GM19328 (cell line): Measurements from ENCODE around the gene C4B.

Experiments used
- ATAC-seq: cut with Tn5 transposase; IDR thresholded peaks from one replicate; pipeline ENCODE4 v1.9.1; 2021; ENCODE audit warnings: mild to moderate bottlenecking, moderate library complexity; ENCODE audit not compliant: unreplicated experiment

The C4B gene

DNA sequence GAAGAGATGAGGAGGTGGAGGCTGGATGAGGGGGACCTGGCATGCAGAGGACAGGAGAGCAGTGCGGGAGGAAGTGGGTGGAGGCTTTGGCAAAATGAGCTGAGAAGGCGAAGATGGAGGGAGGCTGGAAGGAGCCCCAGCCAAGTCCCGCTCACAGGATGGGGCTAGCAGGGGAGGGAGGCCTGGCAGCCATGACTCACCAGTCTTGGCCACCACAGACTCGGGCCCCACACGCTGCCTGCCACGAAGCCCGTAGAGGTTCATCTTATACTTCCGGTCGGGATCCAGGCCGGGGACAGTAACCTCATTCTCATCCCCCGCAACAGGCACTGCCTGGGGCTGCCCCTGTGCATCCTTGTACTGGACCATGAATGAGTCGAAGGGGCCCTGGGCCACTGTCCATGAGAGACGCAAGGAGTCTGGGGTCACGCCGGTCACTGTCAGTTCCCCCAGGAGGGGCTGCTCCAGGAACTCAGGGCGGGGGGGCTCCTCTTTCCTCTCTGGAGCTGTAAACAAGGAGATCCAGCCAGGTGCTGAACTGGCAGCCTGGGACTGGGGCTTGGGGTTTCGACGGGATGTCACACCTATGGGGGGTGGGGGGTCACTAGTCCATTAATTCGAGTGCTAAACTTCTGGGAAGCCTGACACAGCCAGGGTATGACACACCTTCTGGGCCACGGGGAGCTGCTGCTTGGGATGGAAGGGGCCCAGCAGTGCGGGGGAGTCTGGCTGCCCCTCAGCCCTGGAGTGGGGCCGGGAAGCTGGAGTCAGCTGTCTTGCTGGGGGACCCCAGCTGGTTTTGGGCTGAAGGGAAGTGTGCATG, 66.8 kb downstream of the C4B start:
- no peak for ATAC-seq

DNA sequence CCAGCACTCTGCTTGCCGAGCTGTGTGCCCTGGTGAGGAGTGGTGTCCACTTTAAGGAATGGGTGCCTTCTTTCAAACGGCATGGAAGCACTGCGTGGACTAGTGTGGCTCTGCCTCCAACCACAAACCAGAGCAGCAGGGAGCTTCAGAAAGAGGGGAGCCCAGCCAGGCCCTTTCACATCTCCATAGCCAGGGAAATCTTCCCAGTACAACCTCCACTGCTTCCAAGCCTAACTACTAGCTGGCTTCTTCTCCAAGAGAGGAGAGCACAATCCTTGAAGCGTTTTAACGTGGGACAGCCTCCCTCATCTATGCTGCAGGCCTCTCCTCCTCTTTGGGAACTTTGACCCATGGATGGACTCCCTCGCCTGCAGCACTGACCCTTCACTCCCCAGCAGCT, 67.9 kb downstream of the C4B start:
- ATAC-seq, result no peak

DNA sequence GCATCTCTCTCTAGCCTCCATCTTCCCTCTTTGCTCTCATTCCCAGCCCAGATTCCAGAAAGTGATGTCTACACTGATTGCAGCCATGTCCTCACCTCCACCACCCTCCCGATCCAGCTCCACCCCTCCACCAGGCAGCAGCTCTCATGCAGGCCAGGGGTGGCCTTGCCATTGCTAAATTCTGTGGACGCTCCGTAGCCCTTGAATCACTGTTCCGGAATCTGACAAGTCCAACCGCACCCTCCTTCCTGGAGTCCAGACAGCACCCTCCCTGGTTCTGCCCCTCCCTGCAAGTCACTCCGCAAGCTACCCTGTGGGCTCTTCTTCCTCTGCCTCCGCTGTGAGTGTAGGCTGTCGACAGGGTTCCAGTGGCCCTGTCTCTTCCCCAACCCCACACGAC, 68.3 kb downstream of the C4B start:
- ATAC-seq, result no peak

DNA sequence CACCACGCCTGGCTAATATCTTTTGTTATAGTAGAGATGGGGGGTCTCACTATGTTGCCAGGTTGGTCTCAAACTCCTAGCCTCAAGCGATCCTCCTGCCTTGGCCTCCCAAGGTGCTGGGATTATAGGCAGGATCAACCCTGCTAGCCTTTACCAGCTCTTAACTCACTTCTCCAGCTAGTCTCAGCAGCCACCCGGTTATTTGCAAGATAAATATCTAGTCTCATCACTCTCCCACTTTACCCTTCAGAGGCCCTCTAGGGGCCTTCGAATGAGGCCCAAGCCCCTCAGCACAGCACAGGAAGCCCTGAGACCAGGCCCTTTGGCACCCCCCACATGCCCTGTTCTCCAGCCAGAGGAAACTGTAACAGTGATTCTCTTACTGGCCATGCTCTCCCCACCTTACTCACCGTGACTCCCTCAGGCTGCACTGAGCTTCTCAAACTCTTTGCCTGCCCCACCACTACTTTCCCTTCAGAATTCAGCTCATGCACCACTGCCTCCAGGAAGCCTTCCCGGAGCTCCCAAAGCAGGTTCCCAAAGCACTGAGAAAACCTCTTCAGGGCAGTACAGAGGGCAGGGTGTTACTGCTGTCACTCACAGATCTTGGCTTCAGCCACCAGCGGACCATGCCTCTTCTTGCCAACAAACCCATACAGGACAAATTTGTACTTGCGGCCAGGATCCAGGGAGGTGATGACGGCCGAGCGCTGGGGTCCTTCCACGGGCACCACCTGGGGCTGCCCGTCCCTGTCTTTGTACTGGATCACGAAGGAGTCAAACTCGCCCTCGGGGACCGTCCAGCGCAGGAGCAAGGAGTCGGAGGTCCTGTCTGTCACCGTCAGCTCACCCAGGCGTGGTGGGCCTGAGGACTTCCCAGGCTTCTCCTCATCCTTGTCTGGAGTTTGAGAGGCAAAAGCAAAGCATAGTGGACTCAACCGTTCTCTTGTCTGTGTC, 69.5 kb downstream of the C4B start:
- ATAC-seq, result no peak

DNA sequence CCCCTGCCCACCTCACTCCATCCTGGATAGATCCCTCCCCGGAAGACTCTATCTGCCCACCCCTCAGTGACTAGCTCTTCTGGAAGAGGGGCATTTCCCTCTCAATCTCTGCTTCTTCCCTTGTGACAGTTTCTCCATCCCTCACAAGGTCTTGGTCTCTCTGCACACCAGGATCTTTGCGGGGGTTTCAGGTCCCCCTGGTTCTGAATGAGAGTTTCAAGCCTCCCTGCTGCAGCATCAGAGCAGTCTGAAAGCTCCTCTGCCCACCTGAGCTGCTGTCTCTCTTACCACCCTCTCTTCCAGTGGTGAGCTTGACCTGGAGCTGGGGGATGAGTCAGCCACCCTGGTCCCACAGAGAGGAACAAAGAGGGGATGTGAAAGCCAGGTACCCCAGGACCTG, 70.2 kb downstream of the C4B start:
- no peak for ATAC-seq
